HFF-Myc (cell line): ENCODE results near the gene PKD1L1.

Experiments
- DNase-seq: peaks from one replicate; pipeline ENCODE4 v3.0.0-alpha.2; 2011; ENCODE audit warnings: low read depth; ENCODE audit errors: extremely low read depth
- H3K4me3 ChIP-seq: replicated peaks from 2 replicates; pipeline ENCODE4 v1.5.1; 2011; ENCODE audit warnings: low read depth, mild to moderate bottlenecking, control low read depth, low read length
- CTCF ChIP-seq: IDR thresholded peaks from 2 replicates; pipeline ENCODE4 v1.5.1; 2012; ENCODE audit warnings: mild to moderate bottlenecking, low read depth, low read length, control low read depth; ENCODE audit errors: missing control alignments

PKD1L1 gene

GRCh38 chr7:47734287-47734948, 213.8 kb downstream of the PKD1L1 start:
- no peak for TF ChIP-seq CTCF
- no peak for DNase-seq
- no peak overlapping the region for H3K4me3 ChIP-seq

GRCh38 chr7:47730142-47730541, 218.1 kb downstream of the PKD1L1 start:
- no peak for TF ChIP-seq CTCF
- no peak for DNase-seq

GRCh38 chr7:47726047-47726726, 222.1 kb downstream of the PKD1L1 start:
- no peak overlapping the region for H3K4me3 ChIP-seq
- no peak for DNase-seq
- no peak for TF ChIP-seq CTCF

More at GRCh38 chr7:47730142-47730541, 218.1 kb downstream of the PKD1L1 start:
- no peak overlapping the region for H3K4me3 ChIP-seq

GRCh38 chr7:47725031-47725780, 223.1 kb downstream of the PKD1L1 start:
- no peak for DNase-seq
- no peak overlapping the region for H3K4me3 ChIP-seq
- TF ChIP-seq CTCF = no peak
